HG03097 (cell line): Measurements from ENCODE around the gene GOPC.

Experiments
- ATAC-seq: cut with Tn5 transposase; IDR thresholded peaks from one replicate; pipeline ENCODE4 v1.9.1; 2021; ENCODE audit not compliant: unreplicated experiment, low FRiP score

GOPC gene

DNA sequence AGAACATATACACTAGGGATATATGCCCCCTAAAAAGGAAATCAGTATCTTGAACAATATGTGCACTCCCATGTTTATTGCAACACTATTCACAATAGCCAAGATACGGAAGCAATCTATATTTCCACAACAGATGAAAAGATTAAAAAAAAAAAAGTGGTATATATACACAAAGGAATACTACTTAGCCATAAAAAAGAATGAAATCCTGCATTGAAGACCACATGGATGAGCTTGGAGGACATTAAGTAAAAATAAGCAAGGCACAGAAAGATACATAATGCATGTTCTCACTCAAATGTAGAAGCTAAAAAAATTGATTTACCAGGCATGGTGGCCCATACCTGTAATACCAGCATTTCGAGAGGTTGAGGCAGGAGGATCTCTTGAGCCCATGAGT lies 4.6 kb downstream of the GOPC start:
- ATAC-seq, result no peak

DNA sequence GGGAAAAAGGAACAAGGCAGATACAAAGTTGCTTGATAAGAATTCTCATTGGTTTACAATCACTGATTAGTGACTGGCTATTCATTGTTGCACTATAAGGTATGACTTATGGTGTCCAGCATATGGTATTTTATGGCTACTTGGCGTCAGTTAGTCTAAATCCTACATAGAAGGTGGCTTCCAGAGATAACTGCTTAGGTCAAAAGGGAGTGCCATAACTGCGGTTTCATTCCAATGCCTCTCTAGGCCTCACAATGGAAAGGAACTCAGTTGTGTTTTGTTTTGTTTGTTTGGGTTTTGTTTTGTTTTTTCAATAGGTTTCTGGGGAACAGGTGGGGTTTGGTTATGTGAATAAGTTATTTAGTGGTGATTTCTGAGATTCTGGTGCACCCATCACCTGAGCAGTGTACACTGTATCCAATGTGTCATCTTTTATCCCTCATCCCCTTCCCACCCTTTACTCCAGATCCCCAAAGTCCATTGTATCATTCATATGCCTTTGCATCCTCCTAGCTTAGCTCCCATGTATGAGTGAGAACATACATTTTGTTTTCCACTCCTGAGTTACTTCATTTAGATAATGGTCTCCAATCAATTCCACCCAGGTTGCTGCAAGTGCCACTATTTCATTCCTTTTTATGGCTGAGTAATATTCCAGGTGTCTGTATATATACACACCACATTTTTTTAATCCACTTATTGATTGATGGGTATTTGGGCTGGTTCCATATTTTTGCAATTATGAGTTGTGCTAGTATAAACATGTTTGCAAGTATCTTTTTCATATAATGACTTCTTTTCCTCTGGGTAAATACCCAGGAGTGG lies 7.0 kb downstream of the GOPC start:
- ATAC-seq, result no peak

DNA sequence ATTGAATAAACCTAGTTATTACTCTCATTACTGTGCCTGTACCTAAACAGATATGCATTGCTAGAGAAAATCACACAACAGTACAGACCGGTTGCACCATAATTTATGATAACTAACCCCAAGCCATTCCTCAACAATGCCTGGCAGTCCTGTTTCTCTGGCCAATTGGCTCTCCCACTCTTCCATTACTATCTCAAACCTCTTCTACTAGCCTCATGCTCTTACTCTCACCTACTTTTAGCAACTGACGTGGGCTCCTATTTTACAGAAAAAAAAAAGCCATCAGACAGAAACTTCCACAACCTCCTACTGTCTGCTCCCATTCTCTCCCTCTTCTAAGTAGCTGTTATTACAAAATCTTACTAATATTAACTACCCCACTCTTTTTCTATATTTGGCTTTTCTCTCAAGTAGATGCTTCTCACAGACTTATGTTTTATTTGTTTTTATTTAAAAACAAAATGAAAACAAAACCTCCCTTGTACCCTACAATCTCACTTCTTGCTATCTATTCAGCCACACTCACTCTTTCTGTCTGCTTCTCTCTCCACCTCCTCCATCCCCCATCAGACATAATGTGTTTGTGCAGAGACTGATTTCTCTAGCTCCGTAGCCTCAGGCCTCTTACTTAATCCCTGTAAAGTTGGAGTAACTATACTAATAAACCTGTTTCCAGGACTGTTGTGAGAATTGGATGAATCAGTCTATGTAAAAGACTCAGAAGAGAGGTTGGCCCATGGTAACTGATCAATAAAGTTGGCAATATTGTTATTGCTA lies 9.1 kb downstream of the GOPC start:
- no peak for ATAC-seq

DNA sequence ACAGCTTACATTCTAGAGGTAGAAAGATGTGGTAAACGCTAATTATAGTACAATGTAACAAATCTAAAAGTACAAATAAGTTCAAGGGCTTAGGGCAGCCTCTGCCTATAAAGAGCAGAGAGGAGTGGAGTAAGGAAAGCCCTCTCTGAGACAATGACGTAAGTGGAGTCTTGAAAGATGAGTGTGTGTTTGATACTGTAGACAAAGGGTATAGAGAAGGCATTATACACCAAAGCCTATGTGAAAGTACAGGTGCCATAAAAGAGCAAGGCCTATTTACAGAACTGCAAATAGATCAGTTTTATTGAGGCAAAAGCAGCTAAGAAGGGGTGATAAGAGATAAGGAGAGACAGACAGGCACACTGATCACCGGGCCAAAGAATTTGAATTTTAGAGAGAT lies 10.9 kb downstream of the GOPC start:
- ATAC-seq, result no peak

DNA sequence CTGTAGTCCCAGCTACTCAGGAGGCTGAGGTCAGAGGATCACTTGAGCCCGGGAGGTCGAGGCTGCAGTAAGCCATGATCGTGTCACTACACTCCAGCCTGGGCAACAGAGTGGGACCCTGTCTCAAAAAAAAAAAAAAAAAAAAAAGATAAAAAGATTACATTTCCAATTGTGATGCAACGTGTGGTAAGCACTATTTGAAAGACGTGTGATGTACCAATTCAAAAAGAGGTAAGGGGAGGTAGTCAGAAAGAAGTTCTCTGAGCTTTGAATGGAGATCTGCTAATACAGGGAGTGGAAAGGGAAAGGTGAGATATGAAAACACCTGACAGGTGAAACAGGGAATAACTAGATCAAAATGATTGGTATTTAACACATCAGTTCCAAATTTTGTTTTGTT lies 11.9 kb downstream of the GOPC start:
- ATAC-seq, result no peak

DNA sequence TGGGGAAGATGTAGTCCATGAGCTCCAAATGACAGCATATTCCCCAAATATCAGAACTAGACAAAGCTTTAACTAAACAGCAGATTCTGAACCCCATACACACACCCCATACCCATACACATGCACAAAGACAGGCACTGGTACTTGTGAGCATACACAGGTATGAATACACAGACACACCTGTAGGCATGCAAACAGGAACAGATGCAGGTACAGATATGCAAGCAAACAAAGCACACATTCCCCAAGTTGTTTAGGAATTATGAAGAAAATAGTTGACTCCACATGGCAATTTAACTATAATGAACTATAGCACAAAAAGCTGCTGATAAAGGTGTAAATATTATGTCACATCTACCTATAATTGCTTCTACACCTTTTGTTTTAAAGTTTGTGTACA lies 16.7 kb downstream of the GOPC start:
- no peak for ATAC-seq

DNA sequence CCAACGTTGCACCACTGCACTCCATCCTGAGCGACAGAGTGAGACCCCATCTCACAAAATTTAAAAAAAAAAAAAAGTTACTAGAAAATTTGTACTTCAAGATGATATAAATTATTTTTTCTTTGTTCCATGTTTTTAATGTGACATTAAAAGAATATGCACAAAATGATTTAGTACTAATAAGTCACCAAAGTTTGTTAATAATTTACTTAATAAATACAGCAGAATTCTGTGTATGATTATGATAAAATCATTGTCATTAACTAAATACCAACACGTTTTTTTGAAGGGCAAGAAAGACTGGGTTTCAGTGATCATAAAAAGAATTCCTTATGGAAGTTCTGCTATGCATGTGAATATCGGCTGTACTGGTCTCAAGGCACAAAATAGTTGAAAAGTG lies 28.1 kb downstream of the GOPC start:
- ATAC-seq, result no peak

DNA sequence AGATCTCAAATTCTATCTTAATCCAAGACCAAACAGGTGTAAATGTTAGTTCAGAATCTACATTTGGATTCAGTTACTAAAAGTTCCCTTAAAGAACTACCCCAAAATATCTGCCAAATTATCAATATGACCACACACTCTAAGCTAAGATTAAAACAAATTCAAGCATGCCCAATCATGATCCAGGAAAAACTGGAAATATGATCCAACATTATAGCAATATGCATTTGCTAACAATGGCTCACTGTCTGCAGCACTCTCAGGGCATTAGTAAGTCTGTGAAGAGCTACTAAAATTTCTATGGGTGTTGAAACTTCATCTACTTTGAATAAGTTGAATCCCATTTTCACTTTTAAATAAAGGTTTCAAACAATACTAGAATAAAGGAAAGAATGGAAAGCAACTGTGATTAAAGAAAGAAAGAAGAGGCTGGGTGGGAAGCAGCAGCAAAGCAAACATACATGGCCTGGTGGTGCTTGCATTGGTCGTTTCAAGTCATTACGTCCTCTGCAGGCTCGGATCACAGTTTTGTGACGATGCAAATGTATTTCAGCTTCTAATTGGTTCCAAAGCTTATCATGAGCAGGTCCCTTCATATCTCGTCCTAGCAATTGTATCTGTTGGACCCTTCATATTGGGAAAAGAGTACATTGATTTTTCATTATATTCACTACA lies 29.2 kb downstream of the GOPC start:
- ATAC-seq, result no peak

DNA sequence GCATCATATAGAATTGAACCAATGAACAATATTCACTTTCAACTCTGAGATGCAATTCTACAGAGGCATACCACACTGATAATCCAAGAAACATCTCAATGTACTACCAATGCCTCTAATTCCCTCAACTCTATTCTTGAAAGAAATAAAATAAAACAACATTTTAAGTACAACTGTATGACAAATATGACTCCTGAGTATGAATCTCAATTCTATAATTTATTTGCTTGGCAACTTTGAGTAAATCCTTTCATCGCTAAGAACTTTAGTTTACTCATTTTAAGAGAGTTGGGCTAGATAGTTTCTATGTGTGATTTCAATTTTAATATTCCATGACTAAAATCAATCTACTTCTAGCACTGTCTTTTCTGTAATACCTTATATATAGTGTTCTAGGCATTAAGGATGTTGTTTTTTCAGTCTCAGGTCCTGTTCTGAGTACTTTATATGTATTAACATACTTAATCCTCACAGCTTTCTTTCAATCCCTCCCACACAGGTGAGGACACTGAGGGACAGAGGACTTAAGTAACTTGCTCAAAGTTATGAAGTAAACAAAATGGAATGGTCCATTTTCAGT lies 33.4 kb downstream of the GOPC start:
- ATAC-seq, result no peak

DNA sequence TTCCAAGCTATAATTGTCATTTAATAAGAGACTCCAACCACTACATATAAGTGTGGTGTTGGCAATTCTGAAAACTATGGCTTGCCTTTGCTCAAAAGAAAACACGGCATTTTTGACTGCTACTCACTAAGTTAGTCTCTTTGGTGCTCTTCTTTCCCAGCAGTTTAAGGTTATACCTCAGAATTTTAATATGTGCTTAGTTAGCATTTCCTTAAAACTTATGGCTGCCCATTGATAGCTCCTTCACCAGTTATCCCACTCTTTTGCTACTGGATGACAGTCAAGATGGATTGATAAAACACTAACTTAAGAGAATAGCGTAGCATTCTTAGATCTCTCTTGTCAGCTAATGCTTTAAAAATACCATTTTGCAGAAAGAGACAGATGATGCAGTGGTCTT lies 34.1 kb downstream of the GOPC start:
- ATAC-seq, result no peak

DNA sequence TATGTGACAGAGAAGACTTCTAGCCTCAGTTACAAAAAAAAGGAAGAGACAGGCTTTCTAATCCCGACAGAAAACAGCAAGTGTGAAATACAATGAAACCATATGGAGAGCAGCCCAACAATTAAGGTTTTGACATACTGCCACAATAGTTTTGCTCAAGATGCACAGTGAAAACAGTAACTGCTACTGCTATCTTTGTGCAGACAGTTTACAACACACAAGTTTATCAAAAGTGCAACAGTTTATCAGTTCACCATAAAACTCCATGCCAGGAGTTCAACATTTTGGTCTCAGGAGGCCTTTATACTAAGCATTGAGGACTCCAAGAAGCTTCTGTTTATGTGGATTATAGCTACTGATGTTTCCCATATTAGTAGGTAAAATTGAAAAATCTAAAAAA lies 37.6 kb downstream of the GOPC start:
- ATAC-seq, result no peak

DNA sequence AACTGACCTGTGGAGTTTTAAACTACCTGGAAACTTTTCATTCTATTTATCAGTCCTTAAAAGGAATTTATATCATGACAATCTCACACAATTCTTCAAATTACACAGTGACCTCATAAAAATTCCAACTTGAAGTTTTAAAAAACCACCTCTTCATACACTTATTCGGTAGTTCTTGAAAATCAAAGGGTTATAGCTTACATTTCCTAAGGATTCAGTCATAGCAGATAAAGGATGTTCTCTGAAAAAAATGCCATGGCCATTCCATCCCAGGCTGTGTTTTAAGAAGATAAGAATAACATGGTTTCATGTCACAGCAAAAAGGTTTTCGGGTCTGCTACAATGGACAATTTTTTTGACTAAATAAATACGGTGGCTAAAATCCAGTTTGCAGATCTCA lies 41.2 kb downstream of the GOPC start:
- ATAC-seq, result no peak

DNA sequence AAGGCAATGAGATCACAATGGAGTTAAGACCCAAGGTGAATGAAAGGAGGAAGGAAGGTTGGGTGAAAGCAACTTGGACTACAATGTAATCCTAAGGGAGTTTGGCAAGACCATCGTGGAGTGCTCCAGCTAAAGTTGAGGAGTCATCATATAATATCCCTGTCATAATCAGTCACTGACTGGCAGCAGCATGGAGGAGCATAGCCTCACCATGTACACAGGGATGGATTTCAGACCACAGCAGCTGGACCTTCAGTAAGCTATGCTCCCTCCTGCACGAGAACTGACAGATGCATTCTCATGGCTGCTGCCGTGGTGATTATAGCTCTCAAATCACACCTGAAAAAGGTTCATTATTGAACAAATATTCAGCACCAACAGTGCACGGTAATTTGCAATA lies 43.0 kb downstream of the GOPC start:
- ATAC-seq, result no peak

DNA sequence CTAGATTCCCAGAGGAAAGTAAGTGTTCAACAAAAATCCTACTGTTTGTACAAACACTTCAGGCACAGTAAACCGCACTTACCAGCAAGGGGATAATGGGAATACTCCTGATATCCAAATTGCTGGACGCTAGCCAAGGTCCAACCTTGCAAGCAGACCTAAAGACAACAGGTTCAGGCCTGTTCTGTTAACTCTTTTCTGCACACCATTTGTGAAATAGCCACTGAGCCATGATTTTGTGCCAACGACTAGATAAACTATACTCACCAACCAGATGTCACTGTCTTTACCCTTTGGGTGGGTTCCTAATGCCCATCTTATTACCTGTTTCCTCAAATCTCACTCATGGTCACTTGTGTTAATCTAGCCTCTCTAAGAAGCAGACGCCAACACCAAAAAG lies 43.5 kb downstream of the GOPC start:
- ATAC-seq, result no peak

DNA sequence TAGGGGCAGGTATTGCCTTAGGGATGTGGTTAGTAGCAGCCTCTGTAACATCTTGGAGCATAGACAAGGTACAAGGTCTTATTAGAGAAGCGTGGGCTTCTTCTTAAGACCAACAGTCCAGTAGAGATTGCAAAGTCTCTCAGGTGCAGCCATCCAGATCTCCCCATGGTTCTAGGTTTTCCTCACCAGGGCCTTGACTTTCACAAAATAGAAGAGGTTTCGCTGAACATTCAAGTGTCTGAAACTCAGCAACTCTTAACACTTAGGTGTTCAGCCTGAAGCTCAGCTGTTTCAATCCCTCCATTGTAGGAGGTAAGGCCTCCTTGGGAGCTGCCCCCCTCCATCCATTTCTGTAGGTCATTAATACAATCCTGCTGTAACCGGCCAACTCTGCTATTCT lies 44.4 kb downstream of the GOPC start:
- no peak for ATAC-seq

DNA sequence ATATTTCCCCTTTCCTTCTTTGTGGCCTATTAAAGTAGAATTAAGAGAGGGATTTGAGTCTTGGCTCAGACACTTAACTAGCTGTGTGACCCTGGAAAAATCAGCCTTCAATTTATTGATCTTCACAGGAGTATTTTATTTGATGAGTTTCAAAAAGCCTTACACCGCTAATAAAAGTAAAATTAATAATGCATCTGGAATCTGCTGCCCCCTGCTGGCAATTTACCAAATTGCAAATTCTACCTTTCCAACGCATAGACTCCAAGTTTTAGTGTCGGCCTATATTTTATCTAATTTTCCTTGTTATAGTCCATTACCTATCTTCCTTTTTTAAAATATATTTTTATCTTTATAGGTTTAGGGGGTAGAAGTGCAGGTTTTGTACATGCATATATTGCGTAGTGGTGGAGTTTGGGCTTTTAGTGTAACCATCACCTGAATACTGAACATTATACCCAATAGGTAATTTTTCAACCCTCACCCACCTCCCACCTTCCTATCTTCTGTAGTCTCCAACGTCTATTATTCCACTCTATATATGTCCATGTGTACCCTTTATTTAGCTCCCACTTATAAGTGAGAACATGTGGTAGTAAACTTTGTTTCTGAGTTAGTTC lies 46.3 kb downstream of the GOPC start:
- no peak for ATAC-seq

DNA sequence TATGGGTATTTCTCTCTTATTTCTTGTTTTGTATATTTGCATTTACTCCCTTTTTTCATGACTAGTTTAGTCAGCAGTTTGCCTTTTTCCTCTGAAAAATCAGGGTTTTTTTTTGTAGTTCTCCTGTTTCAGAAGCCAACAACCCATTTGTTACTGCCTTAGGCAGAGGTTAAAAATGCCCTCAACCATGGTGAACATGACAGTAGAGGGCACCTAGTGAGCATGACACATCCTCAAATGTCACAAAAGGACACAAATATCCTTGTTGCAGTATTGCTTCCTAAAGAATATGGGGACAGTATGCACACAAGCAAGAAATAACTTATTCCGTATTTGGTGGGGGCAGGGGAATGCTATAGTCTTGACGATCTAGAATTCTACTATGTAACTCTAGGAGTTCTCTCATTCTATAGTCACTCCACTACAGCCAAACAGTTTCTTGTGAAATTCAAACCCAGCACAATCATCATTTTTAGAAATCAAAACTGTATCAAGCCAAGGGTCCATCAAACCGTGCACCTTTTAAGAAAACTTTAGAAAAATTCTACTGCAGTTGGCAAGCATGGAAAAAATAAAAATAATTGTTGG lies 47.0 kb downstream of the GOPC start:
- ATAC-seq, result no peak

DNA sequence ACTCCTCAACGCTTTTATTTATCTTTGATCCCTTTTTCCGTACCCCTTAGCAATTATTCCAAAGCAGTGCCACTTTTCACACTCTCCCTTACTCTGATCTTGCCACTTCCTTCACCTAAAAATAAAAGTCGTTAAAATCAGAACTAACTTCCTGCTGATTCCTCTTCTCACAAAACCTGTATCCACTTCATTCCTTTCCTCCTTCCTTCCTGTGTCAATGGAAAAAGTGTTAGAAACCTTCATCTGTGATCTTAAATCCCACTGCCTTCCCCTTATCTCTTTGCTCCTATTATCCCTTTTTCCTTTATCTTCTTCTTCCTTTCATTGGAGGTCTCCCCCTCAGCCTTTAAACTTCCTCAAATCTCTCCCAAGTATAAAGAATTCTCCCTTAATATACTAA lies 49.2 kb downstream of the GOPC start:
- no peak for ATAC-seq

DNA sequence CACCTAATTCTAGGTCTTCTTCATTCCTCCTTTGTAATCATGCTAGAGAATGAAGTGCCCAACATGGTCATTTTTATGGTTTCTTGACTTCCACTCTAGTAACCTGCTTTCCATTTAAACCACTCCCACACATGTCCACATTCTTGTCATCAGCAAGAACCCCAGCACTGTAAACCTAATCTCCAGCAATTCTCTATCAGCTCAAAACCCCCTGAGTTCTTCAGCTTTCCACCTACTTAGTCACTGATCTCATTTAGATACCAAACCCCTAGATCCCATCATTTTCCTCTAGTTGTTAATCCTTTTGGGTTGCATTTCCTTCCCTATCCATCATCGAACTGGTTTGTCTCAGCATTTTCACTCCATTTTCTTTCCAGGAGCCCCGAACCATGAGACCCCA lies 49.7 kb downstream of the GOPC start:
- ATAC-seq, result no peak

DNA sequence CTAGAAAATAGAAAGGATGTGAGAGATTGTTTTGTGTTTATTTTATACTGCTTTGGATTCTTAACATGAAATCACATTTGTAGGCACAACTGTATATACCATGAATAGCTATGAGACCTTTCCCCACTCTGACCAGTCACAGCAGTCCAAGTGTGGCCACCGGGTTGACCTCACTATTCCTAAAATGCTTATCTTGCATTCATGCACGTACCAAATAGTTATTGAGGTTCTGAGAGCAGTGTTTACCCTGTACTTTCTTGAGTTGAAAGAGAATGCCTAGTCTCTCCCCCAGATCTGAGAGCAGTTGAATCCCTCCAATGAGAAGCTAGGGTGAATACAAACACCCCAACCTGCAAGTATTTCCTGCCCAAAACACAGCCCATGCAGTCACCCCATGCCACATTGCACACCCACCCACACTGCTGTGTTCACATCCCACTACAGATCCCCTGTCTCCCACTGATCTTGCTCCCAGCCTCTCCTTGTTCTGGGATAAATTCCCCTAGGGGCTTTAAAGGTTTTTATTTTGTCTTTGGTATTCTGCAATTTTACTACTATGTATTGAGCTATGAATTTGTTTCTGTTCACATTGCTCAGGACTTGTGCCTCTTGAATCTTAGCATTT lies 51.6 kb downstream of the GOPC start:
- no peak for ATAC-seq
